ENCODE results near the gene HMX1. TPM values are rescaled to one million over a fixed set of nuclear protein-coding genes. Genes with fewer than 3 reads are reported as not detected.

The HMX1 gene
- total and polyA plus RNA-seq, 9 donors, result not detected

GRCh38 chr4:8898419-8898818, 26.8 kb upstream of the HMX1 start:
- Histone ChIP-seq H3K4me3 (no peak overlapping the region), H3K27me3 (peaks cover 2% of the 10 kb centered on the region), H3K36me3 (no peaks in the 10 kb centered on the region), H3K4me1 (ENCODE audit: insufficient read depth) (no peaks in the 10 kb centered on the region), H3K9me3 (no peaks in the 10 kb centered on the region), H3K27ac (no peak overlapping the region)
- DNase-seq, result no peak
- no peak for TF ChIP-seq POLR2A (IDR thresholded peaks at IDR 0.05)
- no peak for TF ChIP-seq CTCF (IDR thresholded peaks at IDR 0.05)
- TF ChIP-seq EP300 (IDR thresholded peaks at IDR 0.05), result no peak
- WGBS, 3 donors, result 43 to 53% (median 45%) methylated on average over 10 of the region's 10 CpGs
- intact Hi-C loops (cut with DNase I), result no loop called here

GRCh38 chr4:8897251-8898167, 25.9 kb upstream of the HMX1 start:
- Histone ChIP-seq H3K4me1 (ENCODE audit: insufficient read depth) (no peaks in the 10 kb centered on the region), H3K27me3 (peaks cover 6% of the 10 kb centered on the region), H3K27ac (no peak overlapping the region), H3K4me3 (no peak overlapping the region), H3K36me3 (no peaks in the 10 kb centered on the region), H3K9me3 (no peaks in the 10 kb centered on the region)
- intact Hi-C loops (cut with DNase I), result no loop called here
- TF ChIP-seq EP300 (IDR thresholded peaks at IDR 0.05), result no peak
- TF ChIP-seq CTCF (IDR thresholded peaks at IDR 0.05), result no peak
- TF ChIP-seq POLR2A (IDR thresholded peaks at IDR 0.05), result no peak
- no peak for DNase-seq
- 35 to 44% (median 40%) methylated on average over 15 of the region's 15 CpGs for whole genome bisulfite sequencing, 3 donors

GRCh38 chr4:8896506-8896905, 24.9 kb upstream of the HMX1 start:
- TF ChIP-seq EP300 (IDR thresholded peaks at IDR 0.05) (no peak), POLR2A (IDR thresholded peaks at IDR 0.05) (no peak), CTCF (IDR thresholded peaks at IDR 0.05) (no peak)
- intact Hi-C loops (cut with DNase I), result no loop called here
- Histone ChIP-seq H3K27ac (no peak overlapping the region), H3K4me1 (ENCODE audit: insufficient read depth) (no peaks in the 10 kb centered on the region), H3K36me3 (no peaks in the 10 kb centered on the region), H3K9me3 (no peaks in the 10 kb centered on the region), H3K27me3 (peaks cover 6% of the 10 kb centered on the region), H3K4me3 (no peak overlapping the region)
- no peak for DNase-seq
- 50 to 68% (median 63%) methylated on average over 5 of the region's 5 CpGs for WGBS, 3 donors

GRCh38 chr4:8896071-8896470, 24.4 kb upstream of the HMX1 start:
- WGBS, 3 donors, result 77 to 90% (median 79%) methylated on average over 10 of the region's 10 CpGs
- Histone ChIP-seq H3K4me3 (no peak overlapping the region), H3K4me1 (ENCODE audit: insufficient read depth) (no peaks in the 10 kb centered on the region), H3K9me3 (no peaks in the 10 kb centered on the region), H3K36me3 (no peaks in the 10 kb centered on the region), H3K27ac (no peak overlapping the region), H3K27me3 (peaks cover 6% of the 10 kb centered on the region)
- no peak for TF ChIP-seq POLR2A (IDR thresholded peaks at IDR 0.05)
- no peak for TF ChIP-seq EP300 (IDR thresholded peaks at IDR 0.05)
- TF ChIP-seq CTCF (IDR thresholded peaks at IDR 0.05), result no peak
- intact Hi-C loops (cut with DNase I), result no loop called here
- DNase-seq, result no peak
